ENCODE results near the gene RPS10. TPM values are rescaled to one million over a fixed set of nuclear protein-coding genes. Genes with fewer than 3 reads are reported as not detected.

RPS10 gene
- polyA plus RNA-seq, 3 donors from 2014 or later, result 683 to 2,037 (median 891) TPM

GRCh38 chr6:34460796-34461507 is 35.1 kb upstream of the RPS10 start:
- H3K9me3 Mint-ChIP-seq, result no peaks in the 10 kb centered on the region
- peaks cover 0 to 18% (median 0%) of the 10 kb centered on the region in 3 donors for H3K27me3 Mint-ChIP-seq (ENCODE audit: low read depth in 3 of 3)
- H3K4me1 Mint-ChIP-seq, result peaks cover 0 to 5% of the 10 kb centered on the region in 2 donors
- H3K27ac Mint-ChIP-seq, result no peak overlapping the region
- no peak for DNase-seq
- no peaks in the 10 kb centered on the region for H3K36me3 Mint-ChIP-seq
- no peak overlapping the region for H3K4me3 Mint-ChIP-seq

- DNase-seq, result peak; percentile 35 to 46 (median 45)
- Mint-ChIP-seq H3K27me3 (ENCODE audit: low read depth in 3 of 3) (peaks cover 0 to 15% (median 0%) of the 10 kb centered on the region in 3 donors), H3K9me3 (no peaks in the 10 kb centered on the region), H3K27ac (no peak overlapping the region), H3K4me3 (no peak overlapping the region), H3K4me1 (peaks cover 0 to 1% of the 10 kb centered on the region in 2 donors), H3K36me3 (no peaks in the 10 kb centered on the region)
Observed at GRCh38 chr6:34459899-34460593, 34.2 kb upstream of the RPS10 start.

- Mint-ChIP-seq H3K4me3 (no peak overlapping the region), H3K27me3 (ENCODE audit: low read depth in 3 of 3) (peaks cover 0 to 4% (median 0%) of the 10 kb centered on the region in 3 donors), H3K9me3 (no peaks in the 10 kb centered on the region), H3K36me3 (no peaks in the 10 kb centered on the region), H3K4me1 (no peaks in the 10 kb centered on the region), H3K27ac (no peak overlapping the region)
- no peak for DNase-seq
Observed at GRCh38 chr6:34457742-34458735, 32.2 kb upstream of the RPS10 start.

- H3K27ac Mint-ChIP-seq, result no peak overlapping the region
- no peak overlapping the region for H3K4me3 Mint-ChIP-seq
- no peaks in the 10 kb centered on the region for H3K36me3 Mint-ChIP-seq
- peaks cover 0 to under 1% (median 0%) of the 10 kb centered on the region in 3 donors for H3K27me3 Mint-ChIP-seq (ENCODE audit: low read depth in 3 of 3)
- no peaks in the 10 kb centered on the region for H3K4me1 Mint-ChIP-seq
- H3K9me3 Mint-ChIP-seq, result no peaks in the 10 kb centered on the region
- DNase-seq, result no peak
Observed at GRCh38 chr6:34457382-34457741, 31.5 kb upstream of the RPS10 start.

- Mint-ChIP-seq H3K36me3 (no peaks in the 10 kb centered on the region), H3K27ac (no peak overlapping the region), H3K9me3 (peaks cover 0 to 5% (median 0%) of the 10 kb centered on the region in 6 donors), H3K4me3 (no peak overlapping the region), H3K4me1 (no peaks in the 10 kb centered on the region), H3K27me3 (ENCODE audit: low read depth in 3 of 3) (peaks cover 0 to 2% (median 0%) of the 10 kb centered on the region in 3 donors)
- no peak for DNase-seq
Observed at GRCh38 chr6:34455831-34456230, 30.0 kb upstream of the RPS10 start.

GRCh38 chr6:34451192-34451591 is 25.3 kb upstream of the RPS10 start:
- H3K27me3 Mint-ChIP-seq (ENCODE audit: low read depth in 3 of 3), result peaks cover 0 to 2% (median 2%) of the 10 kb centered on the region in 3 donors
- no peaks in the 10 kb centered on the region for H3K4me1 Mint-ChIP-seq
- H3K4me3 Mint-ChIP-seq, result no peak overlapping the region
- H3K36me3 Mint-ChIP-seq, result no peaks in the 10 kb centered on the region
- H3K27ac Mint-ChIP-seq, result no peak overlapping the region
- H3K9me3 Mint-ChIP-seq, result peaks cover 0 to 5% (median 0%) of the 10 kb centered on the region in 6 donors
- DNase-seq, result no peak

GRCh38 chr6:34447910-34448309 is 22.0 kb upstream of the RPS10 start:
- Mint-ChIP-seq H3K27ac (no peak overlapping the region), H3K9me3 (peaks cover 0 to 5% (median 0%) of the 10 kb centered on the region in 6 donors), H3K27me3 (ENCODE audit: low read depth in 3 of 3) (peaks cover 0 to 2% (median 2%) of the 10 kb centered on the region in 3 donors), H3K4me1 (no peaks in the 10 kb centered on the region), H3K4me3 (no peak overlapping the region), H3K36me3 (no peaks in the 10 kb centered on the region)
- no peak for DNase-seq

- no peak overlapping the region for H3K4me3 Mint-ChIP-seq
- peaks cover 0 to 2% (median 2%) of the 10 kb centered on the region in 3 donors for H3K27me3 Mint-ChIP-seq (ENCODE audit: low read depth in 3 of 3)
- peak overlapping the region in 1 of 6 donors; percentile 29 for H3K27ac Mint-ChIP-seq
- no peak for DNase-seq
- peaks cover 0 to 5% (median 0%) of the 10 kb centered on the region in 6 donors for H3K9me3 Mint-ChIP-seq
- H3K36me3 Mint-ChIP-seq, result no peaks in the 10 kb centered on the region
- H3K4me1 Mint-ChIP-seq, result no peaks in the 10 kb centered on the region
Observed at GRCh38 chr6:34447386-34447785, 21.5 kb upstream of the RPS10 start.

- no peaks in the 10 kb centered on the region for H3K4me1 Mint-ChIP-seq
- H3K27me3 Mint-ChIP-seq (ENCODE audit: low read depth in 3 of 3), result peaks cover 2% of the 10 kb centered on the region in 3 donors
Observed at GRCh38 chr6:34445313-34445860, 19.5 kb upstream of the RPS10 start.

GRCh38 chr6:34441526-34441925 is 15.7 kb upstream of the RPS10 start:
- H3K4me3 Mint-ChIP-seq, result no peak overlapping the region
- H3K4me1 Mint-ChIP-seq, result no peaks in the 10 kb centered on the region
- H3K36me3 Mint-ChIP-seq, result no peaks in the 10 kb centered on the region
- peaks cover 0 to 3% (median 2%) of the 10 kb centered on the region in 3 donors for H3K27me3 Mint-ChIP-seq (ENCODE audit: low read depth in 3 of 3)
- DNase-seq, result no peak
- no peaks in the 10 kb centered on the region for H3K9me3 Mint-ChIP-seq
- no peak overlapping the region for H3K27ac Mint-ChIP-seq

More at GRCh38 chr6:34445313-34445860, 19.5 kb upstream of the RPS10 start:
- H3K9me3 Mint-ChIP-seq, result peaks cover 0 to 2% (median 0%) of the 10 kb centered on the region in 6 donors
- DNase-seq, result no peak
- H3K27ac Mint-ChIP-seq, result no peak overlapping the region
- no peaks in the 10 kb centered on the region for H3K36me3 Mint-ChIP-seq
- H3K4me3 Mint-ChIP-seq, result no peak overlapping the region

GRCh38 chr6:34439442-34439841 is 13.6 kb upstream of the RPS10 start:
- H3K4me3 Mint-ChIP-seq, result no peak overlapping the region
- no peaks in the 10 kb centered on the region for H3K9me3 Mint-ChIP-seq
- no peak overlapping the region for H3K27ac Mint-ChIP-seq
- no peaks in the 10 kb centered on the region for H3K36me3 Mint-ChIP-seq
- H3K27me3 Mint-ChIP-seq (ENCODE audit: low read depth in 3 of 3), result peaks cover 0 to 3% (median 2%) of the 10 kb centered on the region in 3 donors
- DNase-seq, result no peak
- no peaks in the 10 kb centered on the region for H3K4me1 Mint-ChIP-seq

- H3K27me3 Mint-ChIP-seq (ENCODE audit: low read depth in 3 of 3), result peaks cover 0 to 3% (median 2%) of the 10 kb centered on the region in 3 donors
- H3K4me3 Mint-ChIP-seq, result no peak overlapping the region
- no peak for DNase-seq
- H3K36me3 Mint-ChIP-seq, result no peaks in the 10 kb centered on the region
- H3K4me1 Mint-ChIP-seq, result no peaks in the 10 kb centered on the region
- H3K9me3 Mint-ChIP-seq, result no peaks in the 10 kb centered on the region
- no peak overlapping the region for H3K27ac Mint-ChIP-seq
Observed at GRCh38 chr6:34438705-34439104, 12.8 kb upstream of the RPS10 start.

- Mint-ChIP-seq H3K36me3 (no peaks in the 10 kb centered on the region), H3K9me3 (no peaks in the 10 kb centered on the region), H3K27me3 (ENCODE audit: low read depth in 3 of 3) (peaks cover 0 to 3% (median 2%) of the 10 kb centered on the region in 3 donors), H3K27ac (no peak overlapping the region), H3K4me1 (no peaks in the 10 kb centered on the region), H3K4me3 (no peak overlapping the region)
- DNase-seq, result no peak
Observed at GRCh38 chr6:34437644-34437970, 11.7 kb upstream of the RPS10 start.
